AG09309 (cell line): ENCODE measurements around the gene GNAL.

ENCODE experiments used
- DNase-seq: peaks from one replicate; pipeline ENCODE4 v3.0.0-alpha.2; 2010; ENCODE audit warnings: low read depth
- H3K4me3 ChIP-seq: 2 replicates; pipeline ENCODE4 v1.5.1; 2011; ENCODE audit warnings: mild to moderate bottlenecking, low read depth, low read length, moderate library complexity; ENCODE audit not compliant: control insufficient read depth
- CTCF ChIP-seq: IDR thresholded peaks from 2 replicates; pipeline ENCODE4 v1.5.1; 2011; ENCODE audit warnings: mild to moderate bottlenecking, low read depth, low read length, inconsistent platforms; ENCODE audit not compliant: insufficient read depth, control insufficient read depth; ENCODE audit errors: missing control alignments

The GNAL gene

GRCh38 chr18:11840493-11840892, 151.4 kb downstream of the GNAL start:
- no peak overlapping the region for H3K4me3 ChIP-seq
- TF ChIP-seq CTCF, result no peak
- DNase-seq, result no peak

GRCh38 chr18:11842562-11842961, 153.5 kb downstream of the GNAL start:
- DNase-seq, result no peak
- no peak overlapping the region for H3K4me3 ChIP-seq
- no peak for TF ChIP-seq CTCF

- no peak for DNase-seq
- H3K4me3 ChIP-seq, result no peak overlapping the region
- no peak for TF ChIP-seq CTCF
These were observed 155.4 kb downstream of the GNAL start for GRCh38 chr18:11844436-11844835.

- no peak for TF ChIP-seq CTCF
- no peak for DNase-seq
These were observed 156.6 kb downstream of the GNAL start for GRCh38 chr18:11845654-11846053.

GRCh38 chr18:11847811-11848210, 158.7 kb downstream of the GNAL start:
- no peak overlapping the region for H3K4me3 ChIP-seq
- DNase-seq, result no peak
- TF ChIP-seq CTCF, result no peak

More at GRCh38 chr18:11845654-11846053, 156.6 kb downstream of the GNAL start:
- no peak overlapping the region for H3K4me3 ChIP-seq

GRCh38 chr18:11849279-11849678, 160.2 kb downstream of the GNAL start:
- no peak for DNase-seq
- no peak for TF ChIP-seq CTCF
- no peak overlapping the region for H3K4me3 ChIP-seq
